Activated B cell treated with CpG ODN at 0.5 μM for 24 hours (primary cell): ENCODE data around the gene CTTNBP2NL. TPM values are rescaled to one million over a fixed set of nuclear protein-coding genes. Genes with fewer than 3 reads are reported as not detected.
"Not testable (repeated sequence)": the region's sequence is repeated elsewhere in the genome, so short reads cannot be mapped to it uniquely, and the experiment has no call there.

Experiments used
- ATAC-seq: fragments of 200-7000 bp; cut with Tn5 transposase; one replicate; pipeline ENCODE4 v1.10.0; 2021; ENCODE audit warnings: low read depth, mild to moderate bottlenecking, moderate library complexity
- CTCF ChIA-PET: fragments of 350-600 bp; sonication (Branson Sonifier 250); formaldehyde crosslinking; loops from one replicate; lab custom pipeline; 2021; ENCODE audit warnings: antibody characterized with exemption; lab: Charles Lee
- POLR2A ChIA-PET: fragments of 350-600 bp; sonication (Branson Sonifier 250); formaldehyde crosslinking; loops from one replicate; lab custom pipeline; 2021; ENCODE audit warnings: antibody characterized with exemption; lab: Charles Lee
- DNase-seq: peaks from one replicate; pipeline ENCODE4 v3.0.0; 2022
- H3K27ac Mint-ChIP-seq: one replicate; pipeline ENCODE4 v1.8.0; 2020; ENCODE audit warnings: mixed read lengths
- H3K27me3 Mint-ChIP-seq: one replicate; pipeline ENCODE4 v1.8.0; 2021; ENCODE audit warnings: mixed read lengths
- H3K36me3 Mint-ChIP-seq: one replicate; pipeline ENCODE4 v1.8.0; 2021; ENCODE audit warnings: low read depth, mixed read lengths
- H3K4me1 Mint-ChIP-seq: one replicate; pipeline ENCODE4 v1.8.0; 2021; ENCODE audit warnings: mixed read lengths
- H3K4me3 Mint-ChIP-seq: one replicate; pipeline ENCODE4 v1.8.0; 2020; ENCODE audit warnings: mild to moderate bottlenecking, mixed read lengths
- H3K9me3 Mint-ChIP-seq: one replicate; pipeline ENCODE4 v1.8.0; 2020; ENCODE audit warnings: mixed read lengths
- CTCF ChIP-seq: fragments of 200-600 bp; IDR thresholded peaks from one replicate; pipeline ENCODE4 v1.8.0; 2022; ENCODE audit warnings: antibody characterized with exemption, mild to moderate bottlenecking
- intact Hi-C: fragments of 100-400 bp; cut with micrococcal nuclease; formaldehyde crosslinking; loops from one replicate; pipeline ENCODE4 v1.15.1; 2024
- total RNA-seq: library from RNA; stranded (reverse); gene quantifications from 2 replicates; pipeline ENCODE4 v1.2.3, GENCODE V29; 2022

The CTTNBP2NL gene
- total RNA-seq, 1 donor from 2014 or later = 14.1 TPM

- H3K27me3 Mint-ChIP-seq = peaks cover 5% of the 10 kb centered on the region
- H3K4me1 Mint-ChIP-seq = no peaks in the 10 kb centered on the region
- no peak overlapping the region for H3K4me3 Mint-ChIP-seq
- intact Hi-C loops = no loop called here
- ChIA-PET CTCF (no interaction called here), POLR2A (no interaction called here)
- peaks cover 3% of the 10 kb centered on the region for H3K36me3 Mint-ChIP-seq
- TF ChIP-seq CTCF = no peak
- no peaks in the 10 kb centered on the region for H3K9me3 Mint-ChIP-seq
- no peak for DNase-seq
- no peak for ATAC-seq
- H3K27ac Mint-ChIP-seq = no peak overlapping the region
Measured at GRCh38 chr1:112450773-112451172, 54.8 kb downstream of the CTTNBP2NL start.

GRCh38 chr1:112451301-112451700, 55.3 kb downstream of the CTTNBP2NL start:
- H3K27ac Mint-ChIP-seq, intact Hi-C loops, H3K36me3 Mint-ChIP-seq, H3K27me3 Mint-ChIP-seq, CTCF ChIA-PET, ATAC-seq, DNase-seq, H3K4me1 Mint-ChIP-seq, H3K4me3 Mint-ChIP-seq, POLR2A ChIA-PET, H3K9me3 Mint-ChIP-seq: not testable (repeated sequence)

- H3K9me3 Mint-ChIP-seq = no peaks in the 10 kb centered on the region
- peaks cover 15% of the 10 kb centered on the region for H3K36me3 Mint-ChIP-seq
- DNase-seq (no peak), ATAC-seq (no peak)
- intact Hi-C loops = no loop called here
- no peaks in the 10 kb centered on the region for H3K4me1 Mint-ChIP-seq
- H3K27ac Mint-ChIP-seq = no peak overlapping the region
- no peak overlapping the region for H3K4me3 Mint-ChIP-seq
- ChIA-PET POLR2A (no interaction called here), CTCF (no interaction called here)
- peaks cover 7% of the 10 kb centered on the region for H3K27me3 Mint-ChIP-seq
- no peak for TF ChIP-seq CTCF
Measured at GRCh38 chr1:112453876-112454275, 57.9 kb downstream of the CTTNBP2NL start.

GRCh38 chr1:112454316-112454715, 58.3 kb downstream of the CTTNBP2NL start:
- Mint-ChIP-seq H3K36me3 (peaks cover 14% of the 10 kb centered on the region), H3K4me1 (no peaks in the 10 kb centered on the region), H3K27ac (no peak overlapping the region), H3K27me3 (peaks cover 7% of the 10 kb centered on the region), H3K4me3 (no peak overlapping the region), H3K9me3 (no peaks in the 10 kb centered on the region)
- CTCF ChIA-PET = no interaction called here
- no peak for DNase-seq
- intact Hi-C loops = no loop called here
- POLR2A ChIA-PET = no interaction called here
- no peak for ATAC-seq
- TF ChIP-seq CTCF = no peak

- ChIA-PET POLR2A (no interaction called here), CTCF (interaction anchor here (1.1 kb wide), 1 partner anchor 9 kb away, joined by 3 read pairs; no protein-coding TSS in a partner anchor)
- Mint-ChIP-seq H3K4me3 (no peak overlapping the region), H3K4me1 (peaks cover 7% of the 10 kb centered on the region), H3K27ac (no peak overlapping the region), H3K27me3 (peaks cover 23% of the 10 kb centered on the region), H3K9me3 (no peaks in the 10 kb centered on the region), H3K36me3 (peaks cover 14% of the 10 kb centered on the region)
- no peak for DNase-seq
- ATAC-seq = no peak
- TF ChIP-seq CTCF = no peak
- intact Hi-C loops = no loop called here
Measured at GRCh38 chr1:112457241-112457640, 61.2 kb downstream of the CTTNBP2NL start.

GRCh38 chr1:112457955-112458354, 61.9 kb downstream of the CTTNBP2NL start:
- CTCF ChIA-PET = interaction anchor here (0.7 to 1.1 kb wide), 2 partner anchors 8 to 41 kb away, joined by 3 read pairs; no protein-coding TSS in a partner anchor
- intact Hi-C loops = no loop called here

More at GRCh38 chr1:112457955-112458354, 61.9 kb downstream of the CTTNBP2NL start:
- Mint-ChIP-seq H3K27me3 (peaks cover 26% of the 10 kb centered on the region), H3K9me3 (no peaks in the 10 kb centered on the region), H3K27ac (no peak overlapping the region), H3K4me3 (no peak overlapping the region), H3K4me1 (peaks cover 15% of the 10 kb centered on the region), H3K36me3 (peaks cover 14% of the 10 kb centered on the region)
- DNase-seq = no peak
- POLR2A ChIA-PET = no interaction called here
- ATAC-seq = no peak
- TF ChIP-seq CTCF = no peak
